ENCODE data around the gene CREB3L1. TPM values are rescaled to one million over a fixed set of nuclear protein-coding genes. Genes with fewer than 3 reads are reported as not detected.

CREB3L1 gene
- total RNA-seq, 3 donors from 2014 or later (not counting 1 experiment from before 2014, with no cell fraction given), result not detected

DNA sequence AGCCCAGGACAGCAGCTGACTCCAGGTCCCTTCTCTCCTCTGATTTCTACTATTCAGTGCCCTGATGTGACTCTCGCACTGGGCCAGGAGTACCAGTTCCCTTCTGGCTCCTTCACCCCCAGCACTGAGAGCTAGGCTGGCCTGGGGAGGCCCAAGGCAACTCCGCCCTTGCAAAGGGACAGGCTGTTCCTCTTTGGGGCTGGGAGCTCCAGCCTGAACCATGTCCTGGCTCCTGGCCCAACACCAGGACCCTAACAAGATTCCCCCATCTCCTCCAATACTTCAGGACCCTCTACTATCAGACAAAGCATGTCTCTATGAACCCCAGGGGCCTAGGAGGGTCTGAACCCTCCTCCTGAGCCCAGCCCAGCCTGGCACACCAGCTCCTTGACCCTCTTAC lies 12.5 kb downstream of the CREB3L1 start:
- Histone ChIP-seq H3K9me3 (ENCODE audit: control insufficient read depth, insufficient read depth, low read length) (no peaks in the 10 kb centered on the region), H3K36me3 (ENCODE audit: control insufficient read depth, insufficient read depth, low read length) (no peaks in the 10 kb centered on the region), H3K27me3 (ENCODE audit: control insufficient read depth, insufficient read depth, low read length) (no peaks in the 10 kb centered on the region), H3K27ac (ENCODE audit: low read length) (no peak overlapping the region), H3K4me1 (ENCODE audit: control insufficient read depth, insufficient read depth, low read length) (peaks cover under 1% of the 10 kb centered on the region), H3K4me3 (ENCODE audit: low read length) (no peak overlapping the region)
- 89% methylated on average over 2 of the region's 2 CpGs for WGBS (ENCODE audit: insufficient coverage)
- TF ChIP-seq, protein P1, sequence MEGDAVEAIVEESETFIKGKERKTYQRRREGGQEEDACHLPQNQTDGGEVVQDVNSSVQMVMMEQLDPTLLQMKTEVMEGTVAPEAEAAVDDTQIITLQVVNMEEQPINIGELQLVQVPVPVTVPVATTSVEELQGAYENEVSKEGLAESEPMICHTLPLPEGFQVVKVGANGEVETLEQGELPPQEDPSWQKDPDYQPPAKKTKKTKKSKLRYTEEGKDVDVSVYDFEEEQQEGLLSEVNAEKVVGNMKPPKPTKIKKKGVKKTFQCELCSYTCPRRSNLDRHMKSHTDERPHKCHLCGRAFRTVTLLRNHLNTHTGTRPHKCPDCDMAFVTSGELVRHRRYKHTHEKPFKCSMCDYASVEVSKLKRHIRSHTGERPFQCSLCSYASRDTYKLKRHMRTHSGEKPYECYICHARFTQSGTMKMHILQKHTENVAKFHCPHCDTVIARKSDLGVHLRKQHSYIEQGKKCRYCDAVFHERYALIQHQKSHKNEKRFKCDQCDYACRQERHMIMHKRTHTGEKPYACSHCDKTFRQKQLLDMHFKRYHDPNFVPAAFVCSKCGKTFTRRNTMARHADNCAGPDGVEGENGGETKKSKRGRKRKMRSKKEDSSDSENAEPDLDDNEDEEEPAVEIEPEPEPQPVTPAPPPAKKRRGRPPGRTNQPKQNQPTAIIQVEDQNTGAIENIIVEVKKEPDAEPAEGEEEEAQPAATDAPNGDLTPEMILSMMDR (IDR thresholded peaks at IDR 0.05), result no peak
- no peak for ATAC-seq
- Mint-ChIP-seq H3K4me1 (peaks cover 0 to under 1% of the 10 kb centered on the region in 2 donors), H3K27ac (no peak overlapping the region), H3K36me3 (no peaks in the 10 kb centered on the region), H3K4me3 (no peak overlapping the region), H3K27me3 (ENCODE audit: low read depth in 2 of 2) (peaks cover 0 to 4% of the 10 kb centered on the region in 2 donors), H3K9me3 (no peaks in the 10 kb centered on the region)
- intact Hi-C loops (cut with micrococcal nuclease), result no loop called here
- no peak for DNase-seq

DNA sequence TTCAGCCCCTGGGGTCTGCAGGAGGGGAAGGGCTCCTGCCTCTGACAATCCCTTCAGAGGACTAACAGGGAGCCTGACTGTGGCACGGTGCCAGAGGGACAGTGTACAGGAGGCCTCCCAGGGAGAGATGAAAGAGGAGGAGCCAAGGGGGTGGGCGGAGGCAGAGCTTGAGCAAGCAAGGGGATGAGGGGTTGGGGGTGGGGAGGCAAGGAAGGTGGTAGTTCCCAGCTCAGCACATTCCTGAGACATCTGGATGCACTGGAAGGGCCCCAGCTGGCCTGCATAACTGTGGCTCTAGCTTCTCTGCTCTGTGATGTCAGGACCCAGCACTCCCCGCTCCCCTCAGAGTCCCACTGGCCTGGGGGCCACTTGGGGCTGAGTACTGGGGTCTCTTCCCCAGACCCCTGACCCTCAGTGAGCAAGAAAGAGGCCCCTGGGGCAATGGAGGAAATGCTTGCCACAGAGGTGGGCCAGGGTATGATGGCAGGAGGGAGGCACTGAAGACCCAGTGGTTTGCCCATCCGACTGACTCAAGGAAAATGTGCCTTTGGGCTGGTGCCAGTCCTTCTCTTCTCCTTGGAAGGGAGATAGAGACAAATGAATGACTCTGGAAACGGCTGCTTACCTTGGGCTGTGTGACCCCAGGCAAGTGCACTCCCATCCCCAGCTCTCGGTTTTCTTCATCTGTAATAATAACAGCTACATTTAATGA lies 13.3 kb downstream of the CREB3L1 start:
- Mint-ChIP-seq H3K4me3 (no peak overlapping the region), H3K4me1 (peaks cover 0 to 7% of the 10 kb centered on the region in 2 donors), H3K9me3 (no peaks in the 10 kb centered on the region), H3K36me3 (no peaks in the 10 kb centered on the region), H3K27ac (no peak overlapping the region), H3K27me3 (ENCODE audit: low read depth in 2 of 2) (peaks cover 0 to 9% of the 10 kb centered on the region in 2 donors)
- Histone ChIP-seq H3K36me3 (ENCODE audit: control insufficient read depth, insufficient read depth, low read length) (no peaks in the 10 kb centered on the region), H3K27ac (ENCODE audit: low read length) (no peak overlapping the region), H3K27me3 (ENCODE audit: control insufficient read depth, insufficient read depth, low read length) (peaks cover 1% of the 10 kb centered on the region), H3K4me1 (ENCODE audit: control insufficient read depth, insufficient read depth, low read length) (peaks cover 8% of the 10 kb centered on the region), H3K9me3 (ENCODE audit: control insufficient read depth, insufficient read depth, low read length) (no peaks in the 10 kb centered on the region), H3K4me3 (ENCODE audit: low read length) (no peak overlapping the region)
- intact Hi-C loops (cut with micrococcal nuclease), result no loop called here
- DNase-seq, result no peak
- WGBS (ENCODE audit: insufficient coverage), result 79% methylated on average over 6 of the region's 6 CpGs
- no peak for ATAC-seq
- TF ChIP-seq, protein P1 (IDR thresholded peaks at IDR 0.05), result no peak

DNA sequence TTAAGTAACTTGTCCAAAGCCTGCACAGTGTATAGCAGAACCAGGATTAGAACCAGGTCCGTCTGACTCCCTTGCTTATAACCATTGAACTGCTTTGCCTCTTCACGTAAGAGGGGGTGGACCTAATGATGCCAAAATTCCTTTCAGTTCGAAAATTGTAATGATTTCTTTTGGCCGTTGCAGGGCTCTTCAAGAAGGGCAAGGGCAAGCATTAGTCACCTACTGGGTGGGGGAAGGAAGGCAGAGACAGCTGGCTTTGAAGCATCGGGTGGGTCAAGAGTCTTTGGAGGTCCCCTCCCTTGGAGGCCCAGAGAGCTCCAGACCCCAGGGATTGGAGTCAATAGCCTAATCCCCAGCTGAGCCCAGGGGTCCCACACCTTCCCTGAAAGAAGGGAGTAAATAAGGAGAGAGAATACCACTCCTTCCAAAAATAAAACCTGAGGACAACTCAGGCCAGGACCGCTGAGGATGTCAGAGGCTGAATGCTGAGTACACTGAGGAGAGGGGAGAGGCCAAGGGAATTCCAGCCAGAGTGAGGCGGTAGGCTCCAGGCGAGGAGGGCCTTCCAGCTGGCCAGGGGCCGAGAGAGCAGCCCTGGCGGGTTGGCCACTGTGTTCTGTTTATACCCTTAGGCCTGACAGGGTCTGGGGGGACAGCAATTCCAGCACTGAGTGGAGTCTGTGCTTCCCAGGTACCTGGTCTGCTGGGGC lies 14.1 kb downstream of the CREB3L1 start:
- H3K27ac ChIP-seq (ENCODE audit: low read length), result no peak overlapping the region
- TF ChIP-seq, protein P1 (IDR thresholded peaks at IDR 0.05), result no peak
- Mint-ChIP-seq H3K27ac (no peak overlapping the region), H3K27me3 (ENCODE audit: low read depth in 2 of 2) (peaks cover 0 to 10% of the 10 kb centered on the region in 2 donors), H3K4me1 (peaks cover 0 to 13% of the 10 kb centered on the region in 2 donors), H3K9me3 (no peaks in the 10 kb centered on the region), H3K4me3 (no peak overlapping the region), H3K36me3 (no peaks in the 10 kb centered on the region)
- intact Hi-C loops (cut with micrococcal nuclease), result no loop called here
- peaks cover 8% of the 10 kb centered on the region for H3K27me3 ChIP-seq (ENCODE audit: control insufficient read depth, insufficient read depth, low read length)
- H3K4me3 ChIP-seq (ENCODE audit: low read length), result no peak overlapping the region
- DNase-seq (no peak), ATAC-seq (no peak)
- WGBS (ENCODE audit: insufficient coverage), result 85% methylated on average over 10 of the region's 10 CpGs
- no peaks in the 10 kb centered on the region for H3K36me3 ChIP-seq (ENCODE audit: control insufficient read depth, insufficient read depth, low read length)
- H3K4me1 ChIP-seq (ENCODE audit: control insufficient read depth, insufficient read depth, low read length), result peaks cover 16% of the 10 kb centered on the region
- H3K9me3 ChIP-seq (ENCODE audit: control insufficient read depth, insufficient read depth, low read length), result no peaks in the 10 kb centered on the region

Data from natural killer cell (primary cell).